DOHH2 (cell line): ENCODE measurements around the gene HTR2A.

Experiments
- H3F3A ChIP-seq: fragments of 200-600 bp; sonication (generic), shearing (Covaris generic); 2 replicates; pipeline ENCODE4 v1.6.0; 2016; ENCODE audit warnings: antibody characterized with exemption, mild to moderate bottlenecking; ENCODE audit not compliant: control insufficient read depth, insufficient read depth
- H3K27ac ChIP-seq: fragments of 200-600 bp; sonication (generic); 2 replicates; pipeline ENCODE4 v1.5.1; 2014; ENCODE audit warnings: low read depth, mild to moderate bottlenecking, low read length, moderate library complexity
- H3K27me3 ChIP-seq: fragments of 200-600 bp; sonication (generic); 2 replicates; pipeline ENCODE4 v1.6.1; 2014; ENCODE audit warnings: mild to moderate bottlenecking, low read length, mixed read lengths; ENCODE audit not compliant: control insufficient read depth
- H3K36me3 ChIP-seq: fragments of 200-600 bp; sonication (generic); 2 replicates; pipeline ENCODE4 v1.6.1; 2014; ENCODE audit warnings: mild to moderate bottlenecking, low read length, moderate library complexity, mixed read lengths; ENCODE audit not compliant: control insufficient read depth
- H3K4me1 ChIP-seq: fragments of 200-600 bp; sonication (generic); 2 replicates; pipeline ENCODE4 v1.6.1; 2014; ENCODE audit warnings: mild to moderate bottlenecking, low read length, mixed read lengths; ENCODE audit not compliant: control insufficient read depth
- H3K4me2 ChIP-seq: fragments of 200-600 bp; sonication (generic); 2 replicates; pipeline ENCODE4 v1.6.0; 2014; ENCODE audit warnings: mild to moderate bottlenecking, low read length, moderate library complexity
- H3K4me3 ChIP-seq: fragments of 200-600 bp; sonication (generic); 2 replicates; pipeline ENCODE4 v1.5.1; 2014; ENCODE audit warnings: mild to moderate bottlenecking, low read length, mixed read lengths
- H3K79me2 ChIP-seq: fragments of 200-600 bp; sonication (generic); 2 replicates; pipeline ENCODE4 v1.6.1; 2014; ENCODE audit warnings: mild to moderate bottlenecking, low read length, mixed read lengths; ENCODE audit not compliant: control insufficient read depth
- H3K9me2 ChIP-seq: fragments of 200-600 bp; sonication (generic); replicated peaks from 2 replicates; pipeline ENCODE4 v1.6.1; 2014; ENCODE audit warnings: mild to moderate bottlenecking, low read length, mixed read lengths; ENCODE audit not compliant: control insufficient read depth
- H3K9me3 ChIP-seq: fragments of 200-600 bp; sonication (generic); 2 replicates; pipeline ENCODE4 v1.6.1; 2014; ENCODE audit warnings: antibody characterized with exemption, low read length, mixed read lengths; ENCODE audit not compliant: control insufficient read depth, insufficient read depth
- H4K20me1 ChIP-seq: fragments of 200-600 bp; sonication (generic); 2 replicates; pipeline ENCODE4 v1.6.0; 2014; ENCODE audit warnings: low read depth, mild to moderate bottlenecking, antibody characterized with exemption, low read length, moderate library complexity; ENCODE audit not compliant: control insufficient read depth, insufficient read depth
- EZH2phosphoT487 ChIP-seq: fragments of 200-600 bp; sonication (generic); IDR thresholded peaks from 2 replicates; pipeline ENCODE4 v1.6.1; 2017; ENCODE audit warnings: borderline replicate concordance, mild to moderate bottlenecking, antibody characterized with exemption, low read length, moderate library complexity, mixed read lengths
- TF ChIP-seq, protein P1 (sequence below): fragments of 200-600 bp; sonication (generic); IDR thresholded peaks from one replicate; pipeline ENCODE4 v1.5.1; 2014; ENCODE audit warnings: antibody characterized with exemption, mild to moderate bottlenecking, low read depth, low read length; ENCODE audit not compliant: poor library complexity, severe bottlenecking

The HTR2A gene

DNA sequence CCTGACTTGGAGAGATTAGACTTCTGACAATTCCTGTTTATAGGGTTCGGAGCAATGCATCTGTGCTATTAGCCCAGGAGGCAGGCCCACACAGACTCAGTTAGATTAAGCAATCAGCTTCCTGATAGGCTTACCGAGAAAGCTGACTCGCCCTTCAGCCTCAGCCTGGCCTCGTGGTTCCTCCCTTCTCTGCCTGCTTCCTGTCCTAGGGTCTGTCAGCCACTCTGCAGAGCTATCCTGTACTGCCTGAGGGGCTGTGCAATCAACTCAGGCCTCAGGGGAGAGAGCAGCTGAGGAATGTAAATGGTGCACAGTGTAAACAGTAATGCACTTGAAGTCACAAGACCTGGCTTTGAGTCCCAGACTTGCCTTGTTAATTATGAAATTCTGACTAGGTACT lies 30.7 kb downstream of the HTR2A start:
- Histone ChIP-seq H3K36me3 (no peaks in the 10 kb centered on the region), H3K4me1 (peaks cover 13% of the 10 kb centered on the region), H3K27ac (no peak overlapping the region), H3F3A (no peaks in the 10 kb centered on the region), H3K4me3 (no peak overlapping the region), H3K9me3 (no peaks in the 10 kb centered on the region), H3K27me3 (0 out of 2 replicates have a peak, but pooled peaks cover under 1% of the 10 kb centered on the region), H3K79me2 (no peaks in the 10 kb centered on the region), H3K9me2 (no peaks in the 10 kb centered on the region), H3K4me2 (no peak overlapping the region), H4K20me1 (no peaks in the 10 kb centered on the region)
- TF ChIP-seq, protein P1, sequence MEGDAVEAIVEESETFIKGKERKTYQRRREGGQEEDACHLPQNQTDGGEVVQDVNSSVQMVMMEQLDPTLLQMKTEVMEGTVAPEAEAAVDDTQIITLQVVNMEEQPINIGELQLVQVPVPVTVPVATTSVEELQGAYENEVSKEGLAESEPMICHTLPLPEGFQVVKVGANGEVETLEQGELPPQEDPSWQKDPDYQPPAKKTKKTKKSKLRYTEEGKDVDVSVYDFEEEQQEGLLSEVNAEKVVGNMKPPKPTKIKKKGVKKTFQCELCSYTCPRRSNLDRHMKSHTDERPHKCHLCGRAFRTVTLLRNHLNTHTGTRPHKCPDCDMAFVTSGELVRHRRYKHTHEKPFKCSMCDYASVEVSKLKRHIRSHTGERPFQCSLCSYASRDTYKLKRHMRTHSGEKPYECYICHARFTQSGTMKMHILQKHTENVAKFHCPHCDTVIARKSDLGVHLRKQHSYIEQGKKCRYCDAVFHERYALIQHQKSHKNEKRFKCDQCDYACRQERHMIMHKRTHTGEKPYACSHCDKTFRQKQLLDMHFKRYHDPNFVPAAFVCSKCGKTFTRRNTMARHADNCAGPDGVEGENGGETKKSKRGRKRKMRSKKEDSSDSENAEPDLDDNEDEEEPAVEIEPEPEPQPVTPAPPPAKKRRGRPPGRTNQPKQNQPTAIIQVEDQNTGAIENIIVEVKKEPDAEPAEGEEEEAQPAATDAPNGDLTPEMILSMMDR = no peak
- TF ChIP-seq EZH2phosphoT487 = no peak

DNA sequence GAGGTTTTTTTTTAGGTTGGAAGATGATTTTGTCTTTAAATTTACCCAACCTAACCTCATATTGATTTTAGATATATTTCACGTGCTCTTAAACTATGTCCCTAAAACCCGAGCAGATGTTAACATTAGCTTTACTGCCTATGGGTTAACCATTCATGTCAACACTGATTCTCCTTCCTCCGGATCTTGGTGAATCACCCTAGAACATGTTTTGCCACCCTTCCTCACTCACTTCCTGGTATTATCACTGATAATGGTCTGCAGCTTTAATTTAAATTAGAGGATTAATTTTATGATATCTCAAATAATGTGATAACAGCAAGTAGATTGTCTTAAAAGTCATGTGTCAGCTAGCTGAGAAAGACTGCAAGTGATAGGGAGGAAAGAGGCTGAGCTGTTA lies 31.9 kb downstream of the HTR2A start:
- Histone ChIP-seq H3K4me1 (peaks cover 13% of the 10 kb centered on the region), H3K4me2 (no peak overlapping the region), H3K9me2 (no peaks in the 10 kb centered on the region), H3F3A (no peaks in the 10 kb centered on the region), H3K27ac (no peak overlapping the region), H4K20me1 (no peaks in the 10 kb centered on the region), H3K9me3 (no peaks in the 10 kb centered on the region), H3K79me2 (no peaks in the 10 kb centered on the region), H3K36me3 (no peaks in the 10 kb centered on the region), H3K27me3 (no peaks in the 10 kb centered on the region), H3K4me3 (no peak overlapping the region)
- TF ChIP-seq, protein P1 = no peak
- TF ChIP-seq EZH2phosphoT487 = no peak

DNA sequence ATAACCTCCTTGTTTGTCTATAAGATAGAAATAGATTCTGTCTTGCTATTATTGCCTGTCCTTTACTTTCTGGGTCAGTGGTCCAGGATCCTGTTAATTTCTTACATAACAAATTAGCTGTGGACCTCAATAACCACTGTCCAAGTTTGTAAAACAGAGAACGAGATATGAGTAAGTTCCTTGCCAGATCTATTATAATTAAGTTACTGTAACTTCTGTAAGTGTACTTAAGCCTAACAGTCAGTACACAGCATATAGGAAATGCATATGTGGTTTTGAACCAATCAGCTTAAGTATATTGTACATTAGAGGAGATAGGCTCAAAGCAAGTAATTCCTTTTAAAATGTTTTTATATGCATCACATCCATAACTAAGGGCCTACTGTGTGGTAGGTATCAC lies 34.9 kb downstream of the HTR2A start:
- no peak for TF ChIP-seq EZH2phosphoT487
- TF ChIP-seq, protein P1 = no peak
- Histone ChIP-seq H3K9me3 (no peaks in the 10 kb centered on the region), H3F3A (no peaks in the 10 kb centered on the region), H3K4me3 (no peak overlapping the region), H3K27me3 (no peaks in the 10 kb centered on the region), H3K27ac (no peak overlapping the region), H3K9me2 (no peaks in the 10 kb centered on the region), H3K79me2 (no peaks in the 10 kb centered on the region), H3K4me1 (peaks cover 13% of the 10 kb centered on the region), H3K36me3 (no peaks in the 10 kb centered on the region), H3K4me2 (no peak overlapping the region; the same call in 1 of the 2 replicates), H4K20me1 (no peaks in the 10 kb centered on the region)

DNA sequence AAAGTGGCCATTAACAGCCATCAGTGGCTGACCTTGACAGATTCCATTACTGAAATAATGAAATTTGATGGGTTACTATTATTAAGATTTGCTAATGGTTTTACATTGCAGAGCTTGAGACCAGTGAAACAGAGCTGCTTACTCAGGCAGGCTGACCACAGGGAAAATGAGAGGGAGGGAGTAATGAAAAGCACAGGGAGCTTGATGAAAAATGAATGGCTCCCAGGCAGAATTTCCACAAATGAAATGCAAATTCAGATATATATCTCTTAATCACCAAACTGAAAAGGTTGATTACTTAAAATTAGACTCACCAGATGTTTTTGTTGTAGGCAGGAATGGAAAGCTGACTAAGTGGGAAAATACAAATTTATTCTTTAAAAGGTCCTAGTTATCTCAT lies 36.1 kb downstream of the HTR2A start:
- no peaks in the 10 kb centered on the region for H3K36me3 ChIP-seq
- H3K27me3 ChIP-seq = no peaks in the 10 kb centered on the region
- H4K20me1 ChIP-seq = no peaks in the 10 kb centered on the region
- H3K4me3 ChIP-seq = no peak overlapping the region
- no peak overlapping the region for H3K4me2 ChIP-seq
- TF ChIP-seq, protein P1 = no peak
- no peak for TF ChIP-seq EZH2phosphoT487
- no peaks in the 10 kb centered on the region for H3K9me3 ChIP-seq
- no peaks in the 10 kb centered on the region for H3K9me2 ChIP-seq
- no peaks in the 10 kb centered on the region for H3F3A ChIP-seq
- H3K27ac ChIP-seq = no peak overlapping the region
- H3K4me1 ChIP-seq = peaks cover 6% of the 10 kb centered on the region
- H3K79me2 ChIP-seq = no peaks in the 10 kb centered on the region
